LNCaP clone FGC (cell line): ENCODE results near the gene FNDC3A.

Source experiments
- DNase-seq: peaks from one replicate; pipeline ENCODE4 v3.0.0-alpha.2; 2011; ENCODE audit warnings: low read depth
- H3K4me3 ChIP-seq: 2 replicates; pipeline ENCODE4 v1.5.1; 2011; ENCODE audit warnings: mild to moderate bottlenecking, low read depth, low read length, control low read depth
- TF ChIP-seq, protein P1 (sequence below): IDR thresholded peaks from 2 replicates; pipeline ENCODE4 v1.5.1; 2012; ENCODE audit warnings: mild to moderate bottlenecking; ENCODE audit not compliant: control insufficient read depth, insufficient read depth; ENCODE audit errors: extremely low read depth

FNDC3A gene

DNA sequence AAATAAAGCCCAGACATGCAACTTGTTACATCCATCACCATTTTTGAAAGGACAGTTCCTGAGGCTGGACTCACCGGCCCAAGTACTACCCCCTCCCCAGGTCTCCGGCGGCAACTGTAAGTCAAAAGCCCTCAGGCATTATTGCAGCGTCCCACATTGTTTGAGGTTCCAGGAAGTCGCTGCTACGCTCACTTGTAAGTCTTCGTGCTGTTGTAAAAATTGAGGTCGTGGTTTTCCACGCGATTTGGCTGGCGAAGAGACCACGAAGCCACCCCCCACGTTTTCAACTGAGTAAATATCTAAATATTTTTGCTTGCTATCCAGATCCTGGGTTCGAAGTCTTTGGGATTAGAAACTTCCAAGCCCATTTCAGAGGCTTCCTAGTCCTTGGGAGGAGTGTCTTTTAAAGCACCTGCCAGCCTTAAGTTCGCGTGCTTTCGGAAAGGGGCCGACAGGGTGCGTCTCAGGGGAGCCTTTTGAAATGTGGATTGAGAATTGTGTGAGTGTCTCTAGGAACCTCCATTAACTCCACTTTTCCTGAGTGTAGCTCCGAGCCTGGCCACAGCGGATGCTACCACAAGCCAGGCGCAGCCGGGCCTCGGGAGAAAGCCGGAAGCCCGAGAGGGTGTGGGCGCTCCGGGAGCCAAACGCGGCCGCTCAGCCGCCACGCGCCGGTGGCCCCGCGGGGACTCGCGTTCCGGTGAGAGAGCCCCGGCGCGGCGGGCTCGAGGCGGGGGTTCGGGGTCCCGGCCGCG is 434 bp upstream of the FNDC3A start:
- H3K4me3 ChIP-seq = peak overlapping the region; percentile 65
- no peak for DNase-seq
- TF ChIP-seq, protein P1, sequence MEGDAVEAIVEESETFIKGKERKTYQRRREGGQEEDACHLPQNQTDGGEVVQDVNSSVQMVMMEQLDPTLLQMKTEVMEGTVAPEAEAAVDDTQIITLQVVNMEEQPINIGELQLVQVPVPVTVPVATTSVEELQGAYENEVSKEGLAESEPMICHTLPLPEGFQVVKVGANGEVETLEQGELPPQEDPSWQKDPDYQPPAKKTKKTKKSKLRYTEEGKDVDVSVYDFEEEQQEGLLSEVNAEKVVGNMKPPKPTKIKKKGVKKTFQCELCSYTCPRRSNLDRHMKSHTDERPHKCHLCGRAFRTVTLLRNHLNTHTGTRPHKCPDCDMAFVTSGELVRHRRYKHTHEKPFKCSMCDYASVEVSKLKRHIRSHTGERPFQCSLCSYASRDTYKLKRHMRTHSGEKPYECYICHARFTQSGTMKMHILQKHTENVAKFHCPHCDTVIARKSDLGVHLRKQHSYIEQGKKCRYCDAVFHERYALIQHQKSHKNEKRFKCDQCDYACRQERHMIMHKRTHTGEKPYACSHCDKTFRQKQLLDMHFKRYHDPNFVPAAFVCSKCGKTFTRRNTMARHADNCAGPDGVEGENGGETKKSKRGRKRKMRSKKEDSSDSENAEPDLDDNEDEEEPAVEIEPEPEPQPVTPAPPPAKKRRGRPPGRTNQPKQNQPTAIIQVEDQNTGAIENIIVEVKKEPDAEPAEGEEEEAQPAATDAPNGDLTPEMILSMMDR = no peak

DNA sequence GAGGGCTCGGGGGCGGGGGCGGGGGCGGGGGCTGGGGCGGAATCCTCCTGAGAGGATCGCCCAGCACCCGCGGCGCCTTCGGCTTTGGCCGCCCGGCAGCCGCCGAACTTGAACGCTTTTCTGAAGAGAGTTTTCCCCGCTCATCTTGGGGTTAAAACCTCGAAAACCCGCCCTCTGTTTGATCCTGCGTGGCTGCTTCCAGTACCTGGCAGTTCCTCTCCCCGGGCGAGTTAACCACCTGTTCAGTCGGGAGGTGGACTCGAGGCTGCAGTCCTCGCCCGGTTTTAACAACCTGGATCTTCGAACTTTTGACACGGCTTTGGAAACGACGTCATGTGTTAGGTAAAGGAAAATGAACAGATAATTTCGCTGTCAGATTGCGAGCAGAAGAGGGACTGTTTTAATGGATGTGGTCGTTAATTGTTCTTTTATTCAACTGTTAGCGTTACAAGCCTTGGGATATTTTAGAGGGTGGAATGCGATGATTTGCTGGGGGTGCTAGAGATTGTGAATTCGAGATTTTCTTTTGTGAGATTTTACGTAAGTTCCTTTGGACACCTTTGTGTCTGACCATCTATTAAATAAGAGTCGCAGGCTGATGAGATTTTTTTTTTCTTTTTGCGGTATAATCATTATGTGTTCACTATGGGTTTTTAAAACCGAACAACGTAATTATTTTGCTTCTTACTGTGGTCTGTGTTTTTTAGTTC is 1.0 kb downstream of the FNDC3A start:
- peak overlapping the region; percentile 65 for H3K4me3 ChIP-seq
- TF ChIP-seq, protein P1 = no peak
- peak; percentile 65 for DNase-seq

DNA sequence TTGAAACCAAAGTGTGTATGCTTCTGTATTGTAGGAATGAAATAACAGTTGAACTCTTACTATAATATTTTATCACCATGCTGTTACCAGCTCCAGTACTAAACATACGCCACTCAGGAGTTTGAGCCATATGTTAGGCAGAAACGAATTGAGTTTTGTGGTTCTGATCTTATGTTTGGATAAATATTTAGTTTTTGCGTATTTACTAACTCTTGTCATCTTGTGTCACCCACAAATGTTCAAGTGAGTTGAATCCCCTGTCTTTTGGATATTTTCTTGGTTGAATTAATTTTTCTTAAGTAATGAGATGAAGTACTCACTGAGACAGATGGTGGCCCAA is 1.5 kb downstream of the FNDC3A start:
- no peak for DNase-seq
- TF ChIP-seq, protein P1 = no peak
- H3K4me3 ChIP-seq = peak overlapping the region; percentile 65

DNA sequence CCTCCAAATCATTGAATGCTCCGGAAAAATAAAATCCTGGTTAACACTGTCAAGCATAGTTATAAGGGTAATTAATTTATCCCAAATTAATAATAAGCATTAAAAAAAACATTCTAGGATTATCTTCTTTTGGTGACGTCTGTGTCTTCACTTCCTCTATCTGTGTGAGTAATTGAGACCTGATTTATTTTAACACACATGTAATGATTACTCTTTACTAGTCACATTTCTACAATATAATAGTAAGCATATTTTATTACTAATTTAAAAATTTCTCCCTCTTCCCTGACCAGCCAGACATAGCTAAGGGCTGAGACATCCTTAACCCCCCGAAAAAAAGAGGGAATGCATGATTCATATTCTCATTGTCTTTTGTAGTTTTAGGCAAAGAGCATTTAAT is 2.3 kb downstream of the FNDC3A start:
- DNase-seq = no peak
- no peak overlapping the region for H3K4me3 ChIP-seq
- TF ChIP-seq, protein P1 = no peak

DNA sequence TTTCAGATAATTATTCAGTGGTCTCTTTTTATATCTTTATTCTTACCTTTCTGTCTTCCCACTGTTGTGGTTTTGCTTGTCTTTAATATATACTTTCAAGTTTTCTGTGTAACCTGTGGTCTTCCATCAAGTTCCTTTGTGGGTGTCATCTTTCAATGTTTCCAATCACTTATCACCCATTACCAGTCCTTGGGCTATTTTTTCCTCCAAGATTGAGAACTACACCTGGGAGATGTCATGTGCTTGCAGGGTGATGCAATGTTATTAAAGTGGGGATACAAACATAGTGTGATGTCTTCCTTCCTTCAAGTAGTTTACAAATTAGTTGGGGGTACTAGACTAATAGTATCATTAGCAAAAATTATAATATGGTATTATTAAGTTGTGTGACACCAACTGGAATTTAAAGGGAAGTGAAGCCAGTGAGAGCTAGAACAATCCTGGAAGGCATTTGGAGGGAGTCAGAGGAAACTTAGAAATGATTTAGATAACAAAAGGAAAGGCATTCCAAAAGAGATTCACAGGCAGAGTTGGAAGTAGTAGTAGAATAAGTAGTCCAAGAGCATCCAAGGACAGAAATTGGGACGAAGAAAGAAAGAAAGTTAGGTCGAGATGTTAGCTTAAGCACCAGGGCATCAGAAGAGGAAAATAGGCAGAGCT is 3.4 kb downstream of the FNDC3A start:
- no peak for DNase-seq
- H3K4me3 ChIP-seq = no peak overlapping the region
- TF ChIP-seq, protein P1 = no peak

DNA sequence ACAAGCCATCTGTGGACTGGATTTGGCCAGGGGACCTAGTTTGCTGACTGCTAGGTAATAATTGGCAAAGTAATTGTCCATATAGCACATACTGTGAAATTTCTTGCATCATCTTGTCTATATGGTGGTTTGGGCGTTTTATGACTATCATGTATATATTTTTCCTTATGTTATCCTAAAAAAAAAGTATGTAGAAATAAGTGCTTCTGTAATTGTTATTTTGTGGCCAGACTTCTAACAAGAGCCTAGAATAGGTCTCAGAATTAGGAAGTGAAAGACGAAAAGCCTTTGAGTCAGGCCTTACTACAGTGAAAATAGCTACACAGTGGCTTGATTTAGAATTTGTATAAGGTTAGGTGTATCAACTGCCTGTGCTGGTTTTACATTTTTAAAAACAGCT is 4.2 kb downstream of the FNDC3A start:
- TF ChIP-seq, protein P1 = no peak
- no peak overlapping the region for H3K4me3 ChIP-seq
- DNase-seq = no peak
